GM12878 (cell line): ENCODE results near the gene PRSS2. TPM values are rescaled to one million over a fixed set of nuclear protein-coding genes. Genes with fewer than 3 reads are reported as not detected.
A peak's percentile ranks its signal among the peaks of the same experiment; 100 is the strongest.

Experiments used
- ASH2L ChIP-seq: fragments of 300-600, 200-600 bp; sonication (generic); IDR thresholded peaks from 2 replicates; pipeline ENCODE4 v1.6.1; 2017; ENCODE audit warnings: low read depth, mild to moderate bottlenecking, borderline replicate concordance
- BRCA1 ChIP-seq: IDR thresholded peaks from 2 replicates; pipeline ENCODE4 v1.6.1; 2011; ENCODE audit warnings: low read depth, low read length, improper control_type of control experiment
- CBFB ChIP-seq: IDR thresholded peaks from 2 replicates; pipeline ENCODE4 v1.6.1; 2016; ENCODE audit warnings: antibody characterized with exemption, low read depth
- CBX3 ChIP-seq: fragments of 200-600 bp; sonication (generic); IDR thresholded peaks from 2 replicates; pipeline ENCODE4 v1.6.1; 2016; ENCODE audit warnings: low read depth, borderline replicate concordance
- CHD4 ChIP-seq: fragments of 200-600 bp; sonication (generic); IDR thresholded peaks from 2 replicates; pipeline ENCODE4 v1.6.1; 2016; ENCODE audit warnings: mild to moderate bottlenecking
- IRF4 ChIP-seq: IDR thresholded peaks from 2 replicates; pipeline ENCODE4 v1.6.1; 2011; ENCODE audit warnings: low read depth, low read length
- MTA2 ChIP-seq: fragments of 450-650 bp; IDR thresholded peaks from 2 replicates; pipeline ENCODE4 v1.6.1; 2016; ENCODE audit warnings: low read depth, mild to moderate bottlenecking, moderate library complexity
- NFXL1 ChIP-seq: fragments of 450-650 bp; IDR thresholded peaks from 2 replicates; pipeline ENCODE4 v1.6.1; 2017; ENCODE audit warnings: antibody characterized with exemption, mild to moderate bottlenecking, borderline replicate concordance
- NFYB ChIP-seq: IDR thresholded peaks from 2 replicates; pipeline ENCODE4 v1.6.1; 2011; ENCODE audit warnings: low read depth, mild to moderate bottlenecking, low read length, improper control_type of control experiment, moderate library complexity; ENCODE audit not compliant: insufficient read depth
- NKRF ChIP-seq: fragments of 450-650 bp; conservative IDR thresholded peaks from 2 replicates; pipeline ENCODE4 v1.6.1; 2017; ENCODE audit warnings: mild to moderate bottlenecking, moderate library complexity
- NR2C2 ChIP-seq: IDR thresholded peaks from 2 replicates; pipeline ENCODE4 v1.6.1; 2011; ENCODE audit warnings: borderline replicate concordance, low read depth; ENCODE audit not compliant: control insufficient read depth, insufficient read length
- NR2F1 ChIP-seq: fragments of 450-650 bp; conservative IDR thresholded peaks from 2 replicates; pipeline ENCODE4 v1.6.1; 2017; ENCODE audit warnings: mild to moderate bottlenecking
- POLR2A ChIP-seq: IDR thresholded peaks from 2 replicates; pipeline ENCODE4 v1.6.1; 2011; ENCODE audit warnings: low read depth, mild to moderate bottlenecking, low read length
- SMAD5 ChIP-seq: IDR thresholded peaks from 2 replicates; pipeline ENCODE4 v1.6.1; 2016; ENCODE audit warnings: antibody characterized with exemption, low read depth
- STAT1 ChIP-seq: fragments of 450-650 bp; conservative IDR thresholded peaks from 2 replicates; pipeline ENCODE4 v1.6.1; 2014; ENCODE audit warnings: antibody characterized with exemption, mild to moderate bottlenecking
- TBL1XR1 ChIP-seq: IDR thresholded peaks from 2 replicates; pipeline ENCODE4 v1.6.1; 2012; ENCODE audit warnings: low read depth, low read length, improper control_type of control experiment
- USF1 ChIP-seq: IDR thresholded peaks from 2 replicates; pipeline ENCODE4 v1.6.1; 2011; ENCODE audit warnings: borderline replicate concordance, low read depth, mild to moderate bottlenecking, moderate library complexity, mixed read lengths, low read length; ENCODE audit not compliant: insufficient read depth; ENCODE audit errors: extremely low read length
- USF2 ChIP-seq: IDR thresholded peaks from 2 replicates; pipeline ENCODE4 v1.6.1; 2011; ENCODE audit warnings: low read depth, low read length, improper control_type of control experiment, borderline replicate concordance
- ZBED1 ChIP-seq: IDR thresholded peaks from 2 replicates; pipeline ENCODE4 v1.6.1; 2016; ENCODE audit warnings: borderline replicate concordance
- ZNF687 ChIP-seq: fragments of 450-650 bp; IDR thresholded peaks from 2 replicates; pipeline ENCODE4 v1.6.1; 2017; ENCODE audit warnings: mild to moderate bottlenecking, moderate library complexity
- ZZZ3 ChIP-seq: IDR thresholded peaks from 2 replicates; pipeline ENCODE4 v1.6.1; 2011; ENCODE audit warnings: low read depth; ENCODE audit not compliant: control insufficient read depth, insufficient read length
- polyA plus RNA-seq, 11 experiments: library from polyadenylated mRNA; depleted of rRNA in 4 of 11; unstranded in 6 of 11; stranded (reverse) in 5 of 11; fragments of >200 nt; fragmentation: Nextera tagmentation in 4 of 11; fragmentation: Illumina TruSeq in 1 of 11; extraction: Ambion mirVana in 4 of 11; extraction: Trizol in 1 of 11; gene quantifications; 1 replicate in 1 of 11; 2 replicates in 10 of 11; pipeline versions ENCODE4 v1.2.1 to v1.2.3, GENCODE V29; 2011 to 2016; ENCODE audit warnings: inconsistent platforms in 2 of 11, missing spikeins in 2 of 11, low read depth in 1 of 11
- total RNA-seq, 4 experiments: library from RNA; depleted of rRNA in 3 of 4; stranded (reverse); fragments of >200 nt in 3 of 4; fragmentation: Illumina TruSeq in 1 of 4; extraction: Trizol in 1 of 4; gene quantifications; 2 replicates each; pipeline versions ENCODE4 v1.2.1 to v1.2.3, GENCODE V29; 2013 to 2021

PRSS2 gene
- total and polyA plus RNA-seq, 10 of the 15 experiments (the other 5 are each of a cell fraction or from before 2014, with no cell fraction given) = 0.21 to 28.8 (median 0.41) TPM; not detected in 7

- no peak for TF ChIP-seq BRCA1
- TF ChIP-seq ZBED1 = peak; percentile 91
- TF ChIP-seq NR2F1 = peak; percentile 97
- TF ChIP-seq NFYB = no peak
- TF ChIP-seq ZZZ3 = no peak
- TF ChIP-seq USF1 = no peak
- TF ChIP-seq CBFB = peak; percentile 99
- TF ChIP-seq ASH2L = peak; percentile 62; the same call in 1 of the 2 replicates
- TF ChIP-seq IRF4 = peak; percentile 91
- 0 out of 2 replicates have a peak, but pooled peaks have one; percentile 36 for TF ChIP-seq SMAD5
- peak; percentile 19; the same call in 1 of the 2 replicates for TF ChIP-seq STAT1
- TF ChIP-seq NR2C2 = no peak
- peak; percentile 68 for TF ChIP-seq POLR2A
- TF ChIP-seq ZNF687 = peak; percentile 92
- TF ChIP-seq MTA2 = peak; percentile 96
- TF ChIP-seq CBX3 = no peak
- TF ChIP-seq NKRF = no peak
- peak; percentile 98 for TF ChIP-seq TBL1XR1
- no peak for TF ChIP-seq USF2
- no peak for TF ChIP-seq NFXL1
- no peak for TF ChIP-seq CHD4
Measured at GRCh38 chr7:142808802-142809583, 38.2 kb downstream of the PRSS2 start (continued).
